GM12874 (cell line): ENCODE data around the gene ABCC1.

Source experiments
- CTCF ChIP-seq: IDR thresholded peaks from 2 replicates; pipeline ENCODE4 v1.5.1; 2011; ENCODE audit warnings: low read depth, mild to moderate bottlenecking, control low read depth, low read length, moderate library complexity; ENCODE audit not compliant: insufficient read depth

Gene ABCC1

GRCh38 chr16:16048904-16049582 is 99.6 kb downstream of the ABCC1 start:
- TF ChIP-seq CTCF = no peak

- no peak for TF ChIP-seq CTCF
These were observed 100.7 kb downstream of the ABCC1 start for GRCh38 chr16:16050106-16050505.

GRCh38 chr16:16051132-16051531 is 101.7 kb downstream of the ABCC1 start:
- no peak for TF ChIP-seq CTCF

GRCh38 chr16:16052916-16053315 is 103.5 kb downstream of the ABCC1 start:
- TF ChIP-seq CTCF = no peak

- TF ChIP-seq CTCF = no peak
These were observed 107.7 kb downstream of the ABCC1 start for GRCh38 chr16:16057102-16057501.

GRCh38 chr16:16059160-16059559 is 109.7 kb downstream of the ABCC1 start:
- no peak for TF ChIP-seq CTCF

GRCh38 chr16:16059895-16060590 is 110.6 kb downstream of the ABCC1 start:
- TF ChIP-seq CTCF = no peak
